Measurements from ENCODE around the gene TDRD1.

GRCh38 chr10:114228156-114228555 lies 49.0 kb downstream of the TDRD1 start:
- TF ChIP-seq CTCF (IDR thresholded peaks at IDR 0.05; ENCODE audit: low read depth, low read length, missing input control) (no peak), NR2F2 (IDR thresholded peaks at IDR 0.05) (no peak), TAF1 (conservative IDR thresholded peaks at IDR 0.05) (no peak), GABPA (IDR thresholded peaks at IDR 0.05 in 1 of 2, conservative IDR thresholded peaks at IDR 0.05 in 1 of 2) (no peak), RAD21 (IDR thresholded peaks at IDR 0.05) (no peak), ZBTB33 (IDR thresholded peaks at IDR 0.05) (no peak), YY1 (IDR thresholded peaks at IDR 0.05) (no peak), SP1 (IDR thresholded peaks at IDR 0.05) (no peak), JUND (IDR thresholded peaks at IDR 0.05) (no peak), EGR1 (IDR thresholded peaks at IDR 0.05; ENCODE audit: low read depth in 2 of 2) (no peak)
- TF ChIP-seq, protein P1, sequence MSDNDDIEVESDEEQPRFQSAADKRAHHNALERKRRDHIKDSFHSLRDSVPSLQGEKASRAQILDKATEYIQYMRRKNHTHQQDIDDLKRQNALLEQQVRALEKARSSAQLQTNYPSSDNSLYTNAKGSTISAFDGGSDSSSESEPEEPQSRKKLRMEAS (IDR thresholded peaks at IDR 0.05) = no peak
- TF ChIP-seq, protein P2, sequence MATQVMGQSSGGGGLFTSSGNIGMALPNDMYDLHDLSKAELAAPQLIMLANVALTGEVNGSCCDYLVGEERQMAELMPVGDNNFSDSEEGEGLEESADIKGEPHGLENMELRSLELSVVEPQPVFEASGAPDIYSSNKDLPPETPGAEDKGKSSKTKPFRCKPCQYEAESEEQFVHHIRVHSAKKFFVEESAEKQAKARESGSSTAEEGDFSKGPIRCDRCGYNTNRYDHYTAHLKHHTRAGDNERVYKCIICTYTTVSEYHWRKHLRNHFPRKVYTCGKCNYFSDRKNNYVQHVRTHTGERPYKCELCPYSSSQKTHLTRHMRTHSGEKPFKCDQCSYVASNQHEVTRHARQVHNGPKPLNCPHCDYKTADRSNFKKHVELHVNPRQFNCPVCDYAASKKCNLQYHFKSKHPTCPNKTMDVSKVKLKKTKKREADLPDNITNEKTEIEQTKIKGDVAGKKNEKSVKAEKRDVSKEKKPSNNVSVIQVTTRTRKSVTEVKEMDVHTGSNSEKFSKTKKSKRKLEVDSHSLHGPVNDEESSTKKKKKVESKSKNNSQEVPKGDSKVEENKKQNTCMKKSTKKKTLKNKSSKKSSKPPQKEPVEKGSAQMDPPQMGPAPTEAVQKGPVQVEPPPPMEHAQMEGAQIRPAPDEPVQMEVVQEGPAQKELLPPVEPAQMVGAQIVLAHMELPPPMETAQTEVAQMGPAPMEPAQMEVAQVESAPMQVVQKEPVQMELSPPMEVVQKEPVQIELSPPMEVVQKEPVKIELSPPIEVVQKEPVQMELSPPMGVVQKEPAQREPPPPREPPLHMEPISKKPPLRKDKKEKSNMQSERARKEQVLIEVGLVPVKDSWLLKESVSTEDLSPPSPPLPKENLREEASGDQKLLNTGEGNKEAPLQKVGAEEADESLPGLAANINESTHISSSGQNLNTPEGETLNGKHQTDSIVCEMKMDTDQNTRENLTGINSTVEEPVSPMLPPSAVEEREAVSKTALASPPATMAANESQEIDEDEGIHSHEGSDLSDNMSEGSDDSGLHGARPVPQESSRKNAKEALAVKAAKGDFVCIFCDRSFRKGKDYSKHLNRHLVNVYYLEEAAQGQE (IDR thresholded peaks at IDR 0.05) = no peak
